Stimulated activated CD8-positive, alpha-beta memory T cell treated with anti-CD3 and anti-CD28 coated beads, Interleukin-4, amount 100 ng/mL, for 1 hour (primary cell): ENCODE data around the gene SLC35G2.
"Not testable (repeated sequence)": the region's sequence is repeated elsewhere in the genome, so short reads cannot be mapped to it uniquely, and the experiment has no call there.

Source experiments
- DNase-seq, 2 donors: peaks; one replicate each; pipeline ENCODE4 v3.0.0-alpha.2; 2020; ENCODE audit warnings: low read depth in 2 of 2, low spot score in 1 of 2

The SLC35G2 gene

GRCh38 chr3:136818769-136819391 lies at the start of gene SLC35G2:
Gene SLC35G2, plus strand, starts transcription at chr3:136819126. Its CDS starts 35,335 bp downstream, at chr3:136854461.
- DNase-seq, result no peak

DNA sequence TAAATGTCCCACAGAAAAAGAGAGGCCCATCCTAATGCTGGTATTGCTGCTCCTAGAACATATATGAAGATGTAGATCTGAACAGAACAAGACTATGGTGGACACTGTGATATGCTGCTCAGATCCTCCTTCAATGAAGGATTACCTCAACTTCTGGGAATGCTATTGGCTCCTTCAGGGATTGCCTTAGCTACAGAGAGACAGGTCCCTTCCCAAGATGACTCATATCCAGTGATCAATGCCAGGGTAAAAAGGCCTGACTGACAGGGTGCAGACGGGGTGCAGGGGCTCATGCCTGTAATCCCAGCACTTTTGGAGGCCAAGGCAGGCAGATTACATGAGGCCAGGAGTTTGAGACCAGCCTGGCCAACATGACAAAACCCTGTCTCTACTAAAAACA lies 46.2 kb upstream of the SLC35G2 start:
- no peak for DNase-seq

DNA sequence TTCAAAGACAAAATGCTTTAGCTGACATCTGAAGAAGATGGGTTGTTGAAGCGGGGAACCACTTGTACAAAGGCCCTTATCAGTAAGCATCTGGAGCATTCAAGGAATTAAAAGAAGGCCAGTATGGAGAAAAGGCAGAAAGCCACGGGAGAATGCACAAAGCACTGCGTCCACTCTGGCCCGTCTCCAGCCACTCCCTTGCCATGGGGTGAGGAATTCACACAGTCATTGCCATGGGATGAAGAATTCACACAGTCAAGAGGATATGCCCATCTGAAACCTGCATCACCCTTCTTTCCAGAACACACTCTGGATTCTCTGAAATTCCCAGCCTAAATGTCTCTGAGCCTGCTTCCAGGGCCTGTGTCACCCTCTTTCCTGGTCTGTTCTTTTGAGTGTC lies 40.1 kb upstream of the SLC35G2 start:
- DNase-seq, result no peak

- no peak for DNase-seq
Measured at GRCh38 chr3:136780741-136781140, 38.2 kb upstream of the SLC35G2 start.

GRCh38 chr3:136783708-136784191 lies 35.2 kb upstream of the SLC35G2 start:
- no peak for DNase-seq

DNA sequence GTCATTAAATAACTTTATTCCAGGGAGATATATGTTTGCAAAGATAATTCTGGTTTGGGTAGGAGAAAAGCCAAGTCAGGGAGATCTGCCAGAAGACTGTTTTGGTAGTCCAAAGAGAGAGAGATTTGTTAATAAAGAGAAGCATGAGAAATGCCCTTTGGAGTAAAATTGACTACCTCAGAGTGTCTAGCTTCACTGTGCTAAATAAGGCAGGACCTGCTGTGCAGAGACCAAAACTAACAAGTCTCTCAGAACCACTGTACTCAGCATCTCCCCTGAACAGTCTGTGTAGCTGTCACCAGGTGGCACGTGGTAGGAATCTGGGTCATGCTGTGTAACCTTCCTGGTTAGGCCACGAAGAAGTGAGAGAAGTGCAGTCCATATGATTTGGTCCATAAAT lies 31.6 kb upstream of the SLC35G2 start:
- DNase-seq, result no peak

DNA sequence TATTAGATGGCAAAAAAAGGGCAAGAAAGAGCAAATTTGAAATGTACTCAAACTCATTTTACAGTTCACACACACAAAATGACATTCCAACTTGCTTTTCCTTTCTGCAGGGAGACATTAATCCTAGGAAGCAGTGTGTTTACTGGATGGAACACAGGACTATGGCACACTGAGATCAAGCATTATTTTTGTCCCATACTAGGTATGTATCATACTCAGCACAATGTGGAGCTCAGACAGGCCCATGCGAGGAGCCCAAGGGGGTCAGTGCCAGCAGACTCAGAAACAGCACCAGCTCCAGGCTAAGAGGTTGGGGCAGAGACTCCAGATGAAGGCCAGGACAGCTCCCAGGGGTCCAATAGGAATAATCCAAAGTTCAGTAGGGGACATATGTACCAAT lies 30.8 kb upstream of the SLC35G2 start:
- DNase-seq, result no peak

GRCh38 chr3:136789976-136790375 lies 28.9 kb upstream of the SLC35G2 start:
- DNase-seq, result no peak

DNA sequence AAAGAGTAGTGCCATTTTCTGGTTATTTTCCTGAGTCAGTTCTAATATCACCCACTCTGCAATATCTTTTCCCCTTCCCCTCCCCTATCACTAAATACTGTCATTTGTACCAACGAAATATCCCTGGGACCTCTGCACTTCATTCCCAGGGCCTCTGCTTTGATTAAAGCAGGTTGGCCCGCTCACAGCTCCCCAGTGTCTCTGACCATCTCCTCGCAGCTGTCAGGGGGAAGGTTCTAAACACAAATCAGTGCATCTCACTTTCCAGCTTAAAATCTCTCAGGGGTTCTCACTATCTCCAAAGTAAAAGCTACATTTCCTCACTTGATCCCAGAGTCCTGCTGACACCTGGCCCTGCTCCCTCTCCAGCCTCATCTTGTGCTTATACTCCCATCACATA lies 28.1 kb upstream of the SLC35G2 start:
- DNase-seq, result no peak

- no peak for DNase-seq
Measured at GRCh38 chr3:136792556-136793330, 26.2 kb upstream of the SLC35G2 start.

DNA sequence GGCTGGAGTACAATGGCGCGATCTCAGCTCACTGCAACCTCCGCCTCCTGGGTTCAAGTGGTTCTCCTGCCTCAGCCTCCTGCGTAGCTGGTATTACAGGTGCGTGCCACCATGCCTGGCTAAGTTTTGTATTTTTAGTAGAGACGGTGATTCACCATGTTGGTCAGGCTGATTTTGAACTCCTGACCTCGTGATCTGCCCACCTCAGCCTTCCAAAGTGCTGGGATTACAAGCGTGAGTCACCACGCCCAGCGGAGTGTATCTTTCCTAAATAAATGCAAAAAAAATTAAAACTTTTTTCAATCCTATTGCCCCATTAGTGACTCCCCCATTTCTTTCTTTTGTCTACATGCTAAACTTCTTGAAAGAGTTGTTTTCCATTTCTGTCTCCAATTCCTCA lies 17.8 kb upstream of the SLC35G2 start:
- DNase-seq, result not testable (repeated sequence)

DNA sequence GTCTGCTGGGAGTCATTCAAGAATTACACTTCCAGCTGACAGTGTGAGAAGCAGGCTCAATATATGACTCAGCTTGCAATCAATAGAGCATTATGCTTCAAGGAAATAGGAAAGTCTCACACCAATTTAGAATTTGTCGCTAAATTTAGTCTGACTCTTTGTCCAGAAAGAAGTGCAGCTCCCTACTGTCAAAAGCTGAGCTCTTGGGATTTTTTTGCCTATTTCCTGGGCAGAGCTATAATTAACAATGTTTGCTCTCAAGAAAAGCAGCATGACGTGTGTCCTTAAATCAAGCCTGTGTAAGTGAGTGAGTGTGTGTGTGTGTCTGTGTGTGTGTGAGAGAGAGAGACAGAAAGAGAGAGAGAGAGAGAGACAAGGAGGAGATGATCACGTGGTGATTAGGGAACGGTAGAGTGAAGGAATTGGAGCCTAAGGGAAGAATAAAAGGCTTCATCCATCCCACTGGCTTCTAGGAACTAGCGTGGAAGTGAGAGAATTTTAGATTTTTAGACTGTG lies 16.4 kb upstream of the SLC35G2 start:
- DNase-seq, result no peak

- no peak for DNase-seq
Measured at GRCh38 chr3:136804141-136804540, 14.8 kb upstream of the SLC35G2 start.

DNA sequence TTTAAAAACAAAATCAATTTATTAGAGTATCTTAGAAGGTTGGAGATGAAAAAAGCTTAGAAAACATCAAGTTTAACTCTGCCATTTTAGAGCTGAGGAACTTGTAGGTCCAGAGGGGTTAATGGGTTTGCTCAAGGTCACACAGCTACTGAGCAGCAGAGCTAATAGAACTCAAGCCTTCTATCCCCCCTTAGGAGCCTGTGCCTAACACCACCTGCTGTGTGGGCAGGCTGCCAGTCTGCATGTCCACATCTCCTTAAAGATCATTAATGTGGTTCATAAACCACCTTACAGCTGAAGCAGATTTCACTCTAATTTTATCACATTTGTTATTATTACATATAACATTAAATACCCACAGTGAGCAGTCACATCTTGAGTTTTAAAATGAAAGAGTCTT lies 14.1 kb upstream of the SLC35G2 start:
- DNase-seq, result no peak

DNA sequence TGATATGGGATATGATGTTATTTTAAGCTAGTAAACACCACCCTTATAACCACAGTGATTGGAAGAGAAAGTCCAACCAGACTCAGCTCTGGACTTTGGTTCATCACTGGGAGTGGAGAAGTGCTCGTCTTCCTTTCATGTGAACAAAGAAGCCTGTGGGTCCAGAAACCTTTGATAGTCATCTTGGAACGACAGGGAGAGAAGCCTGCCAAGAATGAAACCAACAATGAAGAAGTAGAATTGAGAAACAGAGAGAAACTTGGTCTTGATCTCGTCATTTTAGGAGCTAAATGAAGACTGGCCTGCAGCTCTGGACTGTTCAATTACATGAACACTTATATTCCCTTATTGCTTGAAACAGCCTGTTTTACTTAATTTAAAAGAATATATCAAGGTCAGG lies 13.1 kb upstream of the SLC35G2 start:
- DNase-seq, result no peak

DNA sequence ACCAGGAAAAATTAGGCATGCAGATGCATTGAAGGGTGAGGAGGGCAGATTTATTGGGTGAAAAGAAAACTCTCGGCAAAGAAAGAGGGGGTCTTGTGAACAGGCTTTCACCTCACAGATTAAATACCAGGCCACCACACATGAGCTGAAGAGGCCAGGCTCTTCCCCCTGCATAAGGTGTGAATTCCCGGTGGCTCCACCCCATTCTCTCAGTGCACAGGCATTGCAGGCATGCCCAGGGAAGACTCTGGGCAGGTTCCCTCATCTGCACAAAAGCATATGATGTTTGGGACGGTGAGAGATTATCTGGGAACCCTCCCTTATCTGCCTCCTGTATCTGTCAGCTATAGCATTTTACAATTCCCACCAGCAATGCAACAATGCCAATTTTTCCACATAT lies 7.2 kb upstream of the SLC35G2 start:
- no peak for DNase-seq

DNA sequence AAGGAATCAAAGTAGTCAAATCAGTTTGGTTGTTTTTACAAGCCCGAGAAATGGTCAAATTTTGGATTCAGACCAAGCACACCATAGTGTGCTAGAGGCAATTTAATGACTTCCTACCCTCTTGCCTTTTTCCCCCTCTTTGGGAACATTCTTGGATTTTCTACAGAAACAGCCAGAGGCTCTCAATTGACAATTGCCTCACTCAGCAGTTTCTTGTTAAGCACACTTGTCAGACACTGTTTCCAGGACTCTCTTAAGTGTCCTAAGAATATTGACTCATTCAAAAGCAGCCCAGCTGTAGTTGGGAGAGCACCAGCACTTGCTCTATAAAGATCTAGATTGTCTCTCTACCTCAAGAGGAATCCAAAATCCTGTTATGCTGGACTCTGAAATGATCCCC lies 1.5 kb upstream of the SLC35G2 start:
- no peak for DNase-seq

GRCh38 chr3:136818191-136818768 lies 646 bp upstream of the SLC35G2 start:
- DNase-seq, result no peak

DNA sequence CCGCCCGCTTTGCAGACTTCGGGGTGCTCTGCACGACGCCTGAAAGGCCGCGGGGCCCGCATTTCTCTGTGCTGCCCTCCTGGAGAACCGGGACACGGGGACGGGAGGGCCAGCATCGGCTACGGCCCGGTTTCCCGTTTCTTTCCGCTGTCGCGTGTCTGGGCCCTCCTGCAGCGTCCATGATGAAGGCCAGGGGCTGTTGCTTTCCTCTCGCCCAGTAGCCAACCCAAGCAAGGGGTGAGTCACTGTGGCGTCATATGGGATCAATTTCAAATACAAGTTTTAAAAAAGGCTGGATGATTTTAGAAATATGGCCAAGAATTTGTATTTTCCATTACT lies 435 bp downstream of the SLC35G2 start:
- DNase-seq, result no peak

GRCh38 chr3:136819731-136820679 lies 1.1 kb downstream of the SLC35G2 start:
- DNase-seq, result no peak

- DNase-seq, result no peak
Measured at GRCh38 chr3:136831461-136831860, 12.5 kb downstream of the SLC35G2 start.
